ENCODE measurements around the gene FGGY.

The FGGY gene

GRCh38 chr1:59261537-59261936 is 35.4 kb upstream of the FGGY start:
- Histone ChIP-seq H3K4me1 (ENCODE audit: control extremely low read depth in 1 of 4, control insufficient read depth in 4 of 4, insufficient read depth in 4 of 4, low read length in 3 of 4) (no peaks in the 10 kb centered on the region), H3K36me3 (ENCODE audit: control insufficient read depth in 4 of 4, insufficient read depth in 4 of 4, low read length in 3 of 4) (no peaks in the 10 kb centered on the region), H3K4me3 (ENCODE audit: control insufficient read depth in 1 of 7, extremely low read depth in 1 of 7, insufficient read depth in 4 of 7, low read depth in 2 of 7, low read length in 6 of 7) (no peak overlapping the region), H3K9me3 (ENCODE audit: control extremely low read depth in 1 of 5, control insufficient read depth in 4 of 5, insufficient read depth in 2 of 5, low read depth in 1 of 5, low read length in 4 of 5) (no peaks in the 10 kb centered on the region), H3K27me3 (replicated peaks in 2 of 5; ENCODE audit: control insufficient read depth in 4 of 5, insufficient read depth in 5 of 5, low read length in 4 of 5) (no peaks in the 10 kb centered on the region), H3K27ac (ENCODE audit: insufficient read depth in 1 of 2, low read depth in 1 of 2, low read length in 2 of 2, poor library complexity in 1 of 2, severe bottlenecking in 2 of 2) (no peak overlapping the region)
- ChIA-PET POLR2A (no interaction called here), CTCF (no interaction called here)
- WGBS (ENCODE audit: insufficient coverage) = no CpG with 5 or more reads among the region's 1 CpG
- no peak for DNase-seq

GRCh38 chr1:59262631-59263030 is 34.3 kb upstream of the FGGY start:
- Histone ChIP-seq H3K27ac (ENCODE audit: insufficient read depth in 1 of 2, low read depth in 1 of 2, low read length in 2 of 2, poor library complexity in 1 of 2, severe bottlenecking in 2 of 2) (no peak overlapping the region), H3K36me3 (ENCODE audit: control insufficient read depth in 4 of 4, insufficient read depth in 4 of 4, low read length in 3 of 4) (no peaks in the 10 kb centered on the region), H3K27me3 (replicated peaks in 2 of 5; ENCODE audit: control insufficient read depth in 4 of 5, insufficient read depth in 5 of 5, low read length in 4 of 5) (no peaks in the 10 kb centered on the region), H3K4me3 (ENCODE audit: control insufficient read depth in 1 of 7, extremely low read depth in 1 of 7, insufficient read depth in 4 of 7, low read depth in 2 of 7, low read length in 6 of 7) (no peak overlapping the region), H3K4me1 (ENCODE audit: control extremely low read depth in 1 of 4, control insufficient read depth in 4 of 4, insufficient read depth in 4 of 4, low read length in 3 of 4) (no peaks in the 10 kb centered on the region), H3K9me3 (ENCODE audit: control extremely low read depth in 1 of 5, control insufficient read depth in 4 of 5, insufficient read depth in 2 of 5, low read depth in 1 of 5, low read length in 4 of 5) (no peaks in the 10 kb centered on the region)
- ChIA-PET POLR2A (no interaction called here), CTCF (no interaction called here)
- DNase-seq = no peak

- no peak overlapping the region for H3K4me3 ChIP-seq (ENCODE audit: control insufficient read depth in 1 of 7, extremely low read depth in 1 of 7, insufficient read depth in 4 of 7, low read depth in 2 of 7, low read length in 6 of 7)
- no peak for DNase-seq
- POLR2A ChIA-PET = no interaction called here
- H3K27ac ChIP-seq (ENCODE audit: insufficient read depth in 1 of 2, low read depth in 1 of 2, low read length in 2 of 2, poor library complexity in 1 of 2, severe bottlenecking in 2 of 2) = no peak overlapping the region
- H3K36me3 ChIP-seq (ENCODE audit: control insufficient read depth in 4 of 4, insufficient read depth in 4 of 4, low read length in 3 of 4) = no peaks in the 10 kb centered on the region
- H3K27me3 ChIP-seq (replicated peaks in 2 of 5; ENCODE audit: control insufficient read depth in 4 of 5, insufficient read depth in 5 of 5, low read length in 4 of 5) = no peaks in the 10 kb centered on the region
- CTCF ChIA-PET = no interaction called here
- no peaks in the 10 kb centered on the region for H3K9me3 ChIP-seq (ENCODE audit: control extremely low read depth in 1 of 5, control insufficient read depth in 4 of 5, insufficient read depth in 2 of 5, low read depth in 1 of 5, low read length in 4 of 5)
- no peaks in the 10 kb centered on the region for H3K4me1 ChIP-seq (ENCODE audit: control extremely low read depth in 1 of 4, control insufficient read depth in 4 of 4, insufficient read depth in 4 of 4, low read length in 3 of 4)
Observed at GRCh38 chr1:59263111-59263510, 33.8 kb upstream of the FGGY start.

- 100% methylated on average over 2 of the region's 4 CpGs for WGBS (ENCODE audit: insufficient coverage)
- H3K4me3 ChIP-seq (ENCODE audit: control insufficient read depth in 1 of 7, extremely low read depth in 1 of 7, insufficient read depth in 4 of 7, low read depth in 2 of 7, low read length in 6 of 7) = no peak overlapping the region
- POLR2A ChIA-PET = no interaction called here
Observed at GRCh38 chr1:59265622-59266021, 31.3 kb upstream of the FGGY start.

GRCh38 chr1:59266180-59266926 is 30.5 kb upstream of the FGGY start:
- peak in 1 of 3 donors; percentile 10 for DNase-seq
- no peak overlapping the region for H3K4me3 ChIP-seq (ENCODE audit: control insufficient read depth in 1 of 7, extremely low read depth in 1 of 7, insufficient read depth in 4 of 7, low read depth in 2 of 7, low read length in 6 of 7)
- POLR2A ChIA-PET = no interaction called here

More at GRCh38 chr1:59265622-59266021, 31.3 kb upstream of the FGGY start:
- CTCF ChIA-PET = no interaction called here
- no peak for DNase-seq
- H3K27me3 ChIP-seq (replicated peaks in 2 of 5; ENCODE audit: control insufficient read depth in 4 of 5, insufficient read depth in 5 of 5, low read length in 4 of 5) = no peaks in the 10 kb centered on the region
- no peak overlapping the region for H3K27ac ChIP-seq (ENCODE audit: insufficient read depth in 1 of 2, low read depth in 1 of 2, low read length in 2 of 2, poor library complexity in 1 of 2, severe bottlenecking in 2 of 2)
- H3K9me3 ChIP-seq (ENCODE audit: control extremely low read depth in 1 of 5, control insufficient read depth in 4 of 5, insufficient read depth in 2 of 5, low read depth in 1 of 5, low read length in 4 of 5) = no peaks in the 10 kb centered on the region
- no peaks in the 10 kb centered on the region for H3K36me3 ChIP-seq (ENCODE audit: control insufficient read depth in 4 of 4, insufficient read depth in 4 of 4, low read length in 3 of 4)
- H3K4me1 ChIP-seq (ENCODE audit: control extremely low read depth in 1 of 4, control insufficient read depth in 4 of 4, insufficient read depth in 4 of 4, low read length in 3 of 4) = no peaks in the 10 kb centered on the region

GRCh38 chr1:59266927-59267293 is 30.0 kb upstream of the FGGY start:
- ChIA-PET CTCF (no interaction called here), POLR2A (no interaction called here)
- Histone ChIP-seq H3K4me3 (ENCODE audit: control insufficient read depth in 1 of 7, extremely low read depth in 1 of 7, insufficient read depth in 4 of 7, low read depth in 2 of 7, low read length in 6 of 7) (no peak overlapping the region), H3K27ac (ENCODE audit: insufficient read depth in 1 of 2, low read depth in 1 of 2, low read length in 2 of 2, poor library complexity in 1 of 2, severe bottlenecking in 2 of 2) (no peak overlapping the region), H3K27me3 (replicated peaks in 2 of 5; ENCODE audit: control insufficient read depth in 4 of 5, insufficient read depth in 5 of 5, low read length in 4 of 5) (no peaks in the 10 kb centered on the region), H3K9me3 (ENCODE audit: control extremely low read depth in 1 of 5, control insufficient read depth in 4 of 5, insufficient read depth in 2 of 5, low read depth in 1 of 5, low read length in 4 of 5) (no peaks in the 10 kb centered on the region), H3K36me3 (ENCODE audit: control insufficient read depth in 4 of 4, insufficient read depth in 4 of 4, low read length in 3 of 4) (no peaks in the 10 kb centered on the region), H3K4me1 (ENCODE audit: control extremely low read depth in 1 of 4, control insufficient read depth in 4 of 4, insufficient read depth in 4 of 4, low read length in 3 of 4) (no peaks in the 10 kb centered on the region)
- DNase-seq = no peak

More at GRCh38 chr1:59266180-59266926, 30.5 kb upstream of the FGGY start:
- no peaks in the 10 kb centered on the region for H3K27me3 ChIP-seq (replicated peaks in 2 of 5; ENCODE audit: control insufficient read depth in 4 of 5, insufficient read depth in 5 of 5, low read length in 4 of 5)
- WGBS (ENCODE audit: insufficient coverage) = 100% methylated on average over 3 of the region's 4 CpGs
- no peaks in the 10 kb centered on the region for H3K9me3 ChIP-seq (ENCODE audit: control extremely low read depth in 1 of 5, control insufficient read depth in 4 of 5, insufficient read depth in 2 of 5, low read depth in 1 of 5, low read length in 4 of 5)
- CTCF ChIA-PET = no interaction called here
- H3K4me1 ChIP-seq (ENCODE audit: control extremely low read depth in 1 of 4, control insufficient read depth in 4 of 4, insufficient read depth in 4 of 4, low read length in 3 of 4) = no peaks in the 10 kb centered on the region
- H3K27ac ChIP-seq (ENCODE audit: insufficient read depth in 1 of 2, low read depth in 1 of 2, low read length in 2 of 2, poor library complexity in 1 of 2, severe bottlenecking in 2 of 2) = no peak overlapping the region
- no peaks in the 10 kb centered on the region for H3K36me3 ChIP-seq (ENCODE audit: control insufficient read depth in 4 of 4, insufficient read depth in 4 of 4, low read length in 3 of 4)

- Histone ChIP-seq H3K36me3 (ENCODE audit: control insufficient read depth in 4 of 4, insufficient read depth in 4 of 4, low read length in 3 of 4) (no peaks in the 10 kb centered on the region), H3K27me3 (replicated peaks in 2 of 5; ENCODE audit: control insufficient read depth in 4 of 5, insufficient read depth in 5 of 5, low read length in 4 of 5) (no peaks in the 10 kb centered on the region), H3K27ac (ENCODE audit: insufficient read depth in 1 of 2, low read depth in 1 of 2, low read length in 2 of 2, poor library complexity in 1 of 2, severe bottlenecking in 2 of 2) (no peak overlapping the region), H3K9me3 (ENCODE audit: control extremely low read depth in 1 of 5, control insufficient read depth in 4 of 5, insufficient read depth in 2 of 5, low read depth in 1 of 5, low read length in 4 of 5) (no peaks in the 10 kb centered on the region), H3K4me1 (ENCODE audit: control extremely low read depth in 1 of 4, control insufficient read depth in 4 of 4, insufficient read depth in 4 of 4, low read length in 3 of 4) (peaks cover 0 to 5% (median 0%) of the 10 kb centered on the region in 4 experiments), H3K4me3 (ENCODE audit: control insufficient read depth in 1 of 7, extremely low read depth in 1 of 7, insufficient read depth in 4 of 7, low read depth in 2 of 7, low read length in 6 of 7) (no peak overlapping the region)
- 100% methylated on average over 1 of the region's 1 CpG for WGBS (ENCODE audit: insufficient coverage)
- no peak for DNase-seq
- ChIA-PET CTCF (no interaction called here), POLR2A (no interaction called here)
Observed at GRCh38 chr1:59268406-59268805, 28.5 kb upstream of the FGGY start.
